ENCODE data around the gene TUBGCP4. TPM values are rescaled to one million over a fixed set of nuclear protein-coding genes. Genes with fewer than 3 reads are reported as not detected.

TUBGCP4 gene
- polyA plus RNA-seq, 1 of the 3 experiments (the other 2 are of a cell fraction), result 6.6 TPM

DNA sequence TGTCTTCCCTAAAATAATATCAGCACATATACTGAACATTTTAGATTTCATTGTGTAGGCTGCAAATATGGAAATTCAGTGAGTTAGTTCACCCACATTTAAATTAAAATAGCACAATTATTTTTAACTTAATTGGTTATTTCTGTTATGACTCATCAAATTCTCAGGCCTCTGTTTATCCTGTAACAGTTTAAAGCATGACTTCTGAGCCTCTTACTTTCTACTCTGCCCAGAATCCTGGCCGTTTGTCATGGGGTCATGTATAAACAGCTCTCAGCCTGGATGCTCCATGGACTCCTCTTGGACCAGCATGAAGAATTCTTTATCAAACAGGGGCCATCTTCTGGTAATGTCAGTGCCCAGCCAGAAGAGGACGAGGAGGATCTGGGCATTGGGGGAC is 12.2 kb downstream of the TUBGCP4 start (continued):
- TF ChIP-seq, protein P1, sequence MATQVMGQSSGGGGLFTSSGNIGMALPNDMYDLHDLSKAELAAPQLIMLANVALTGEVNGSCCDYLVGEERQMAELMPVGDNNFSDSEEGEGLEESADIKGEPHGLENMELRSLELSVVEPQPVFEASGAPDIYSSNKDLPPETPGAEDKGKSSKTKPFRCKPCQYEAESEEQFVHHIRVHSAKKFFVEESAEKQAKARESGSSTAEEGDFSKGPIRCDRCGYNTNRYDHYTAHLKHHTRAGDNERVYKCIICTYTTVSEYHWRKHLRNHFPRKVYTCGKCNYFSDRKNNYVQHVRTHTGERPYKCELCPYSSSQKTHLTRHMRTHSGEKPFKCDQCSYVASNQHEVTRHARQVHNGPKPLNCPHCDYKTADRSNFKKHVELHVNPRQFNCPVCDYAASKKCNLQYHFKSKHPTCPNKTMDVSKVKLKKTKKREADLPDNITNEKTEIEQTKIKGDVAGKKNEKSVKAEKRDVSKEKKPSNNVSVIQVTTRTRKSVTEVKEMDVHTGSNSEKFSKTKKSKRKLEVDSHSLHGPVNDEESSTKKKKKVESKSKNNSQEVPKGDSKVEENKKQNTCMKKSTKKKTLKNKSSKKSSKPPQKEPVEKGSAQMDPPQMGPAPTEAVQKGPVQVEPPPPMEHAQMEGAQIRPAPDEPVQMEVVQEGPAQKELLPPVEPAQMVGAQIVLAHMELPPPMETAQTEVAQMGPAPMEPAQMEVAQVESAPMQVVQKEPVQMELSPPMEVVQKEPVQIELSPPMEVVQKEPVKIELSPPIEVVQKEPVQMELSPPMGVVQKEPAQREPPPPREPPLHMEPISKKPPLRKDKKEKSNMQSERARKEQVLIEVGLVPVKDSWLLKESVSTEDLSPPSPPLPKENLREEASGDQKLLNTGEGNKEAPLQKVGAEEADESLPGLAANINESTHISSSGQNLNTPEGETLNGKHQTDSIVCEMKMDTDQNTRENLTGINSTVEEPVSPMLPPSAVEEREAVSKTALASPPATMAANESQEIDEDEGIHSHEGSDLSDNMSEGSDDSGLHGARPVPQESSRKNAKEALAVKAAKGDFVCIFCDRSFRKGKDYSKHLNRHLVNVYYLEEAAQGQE (IDR thresholded peaks at IDR 0.05; ENCODE audit: low read depth, low read length), result no peak
- TF ChIP-seq, protein P2, sequence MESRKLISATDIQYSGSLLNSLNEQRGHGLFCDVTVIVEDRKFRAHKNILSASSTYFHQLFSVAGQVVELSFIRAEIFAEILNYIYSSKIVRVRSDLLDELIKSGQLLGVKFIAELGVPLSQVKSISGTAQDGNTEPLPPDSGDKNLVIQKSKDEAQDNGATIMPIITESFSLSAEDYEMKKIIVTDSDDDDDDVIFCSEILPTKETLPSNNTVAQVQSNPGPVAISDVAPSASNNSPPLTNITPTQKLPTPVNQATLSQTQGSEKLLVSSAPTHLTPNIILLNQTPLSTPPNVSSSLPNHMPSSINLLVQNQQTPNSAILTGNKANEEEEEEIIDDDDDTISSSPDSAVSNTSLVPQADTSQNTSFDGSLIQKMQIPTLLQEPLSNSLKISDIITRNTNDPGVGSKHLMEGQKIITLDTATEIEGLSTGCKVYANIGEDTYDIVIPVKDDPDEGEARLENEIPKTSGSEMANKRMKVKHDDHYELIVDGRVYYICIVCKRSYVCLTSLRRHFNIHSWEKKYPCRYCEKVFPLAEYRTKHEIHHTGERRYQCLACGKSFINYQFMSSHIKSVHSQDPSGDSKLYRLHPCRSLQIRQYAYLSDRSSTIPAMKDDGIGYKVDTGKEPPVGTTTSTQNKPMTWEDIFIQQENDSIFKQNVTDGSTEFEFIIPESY (IDR thresholded peaks at IDR 0.05; ENCODE audit: borderline replicate concordance, low read depth), result no peak

- Histone ChIP-seq H3K79me2 (ENCODE audit: insufficient read depth) (no peaks in the 10 kb centered on the region), H3K27me3 (ENCODE audit: insufficient read depth) (no peaks in the 10 kb centered on the region), H3K9ac (no peak overlapping the region), H2AFZ (ENCODE audit: low read depth) (no peak overlapping the region), H3K4me3 (ENCODE audit: low read depth in 2 of 2, low read length in 1 of 2) (no peak overlapping the region), H3K27ac (ENCODE audit: low read depth in 2 of 2, low read length in 1 of 2) (no peak overlapping the region), H3K36me3 (replicated peaks in 1 of 2; ENCODE audit: control insufficient read depth in 1 of 2, insufficient read depth in 2 of 2, low read length in 1 of 2) (peaks cover 19 to 27% of the 10 kb centered on the region in 2 experiments), H3K9me3 (no peaks in the 10 kb centered on the region), H3K9me2 (no peaks in the 10 kb centered on the region), H3F3A (replicated peaks; ENCODE audit: insufficient read depth) (no peaks in the 10 kb centered on the region), H3K4me2 (no peak overlapping the region), H4K20me1 (ENCODE audit: insufficient read depth) (no peaks in the 10 kb centered on the region), H3K4me1 (ENCODE audit: control insufficient read depth in 1 of 2, insufficient read depth in 2 of 2, low read depth in 1 of 2, low read length in 1 of 2) (no peaks in the 10 kb centered on the region)
- TF ChIP-seq CHD2 (IDR thresholded peaks at IDR 0.05; ENCODE audit: low read length, partially characterized antibody), result no peak
- no peak for TF ChIP-seq EZH2phosphoT487 (IDR thresholded peaks at IDR 0.05; ENCODE audit: borderline replicate concordance, low read depth)
- TF ChIP-seq TAF1 (IDR thresholded peaks at IDR 0.05; ENCODE audit: borderline replicate concordance, low read depth, low read length), result no peak
- TF ChIP-seq, protein P2 (IDR thresholded peaks at IDR 0.05; ENCODE audit: borderline replicate concordance, low read depth), result no peak
- TF ChIP-seq RCOR1 (IDR thresholded peaks at IDR 0.05; ENCODE audit: low read length), result no peak
- TF ChIP-seq ELF1 (IDR thresholded peaks at IDR 0.05), result no peak
- TF ChIP-seq, protein P1 (IDR thresholded peaks at IDR 0.05; ENCODE audit: low read depth, low read length), result no peak
- TF ChIP-seq RFX5 (IDR thresholded peaks at IDR 0.05; ENCODE audit: low read length), result no peak
- TF ChIP-seq GABPA (IDR thresholded peaks at IDR 0.05; ENCODE audit: low read depth), result no peak
- TF ChIP-seq EP300 (IDR thresholded peaks at IDR 0.05; ENCODE audit: borderline replicate concordance in 1 of 2, low read depth in 1 of 2, low read length in 1 of 2), result no peak
- TF ChIP-seq IRF3 (IDR thresholded peaks at IDR 0.05; ENCODE audit: low read depth, low read length), result no peak
- TF ChIP-seq USF1 (IDR thresholded peaks at IDR 0.05; ENCODE audit: borderline replicate concordance, low read depth), result no peak
- TF ChIP-seq SMC3 (IDR thresholded peaks at IDR 0.05; ENCODE audit: low read depth, low read length), result no peak
- no peak for TF ChIP-seq RXRA (IDR thresholded peaks at IDR 0.05; ENCODE audit: borderline replicate concordance, low read depth)
- ChIA-PET POLR2A (no interaction called here), CTCF (interaction anchor here (1.3 to 1.8 kb wide), 3 partner anchors 9 to 16 kb away, joined by 3 to 4 read pairs (median 4); no protein-coding TSS in a partner anchor)
- DNase-seq, result no peak
- 93% methylated on average over 8 of the region's 8 CpGs for WGBS (ENCODE audit: low lambda C conversion rate)
These were observed 19.8 kb downstream of the TUBGCP4 start for GRCh38 chr15:43390723-43391122.
